NT2/D1 (cell line): ENCODE measurements around the gene RFX4.

Source experiments
- DNase-seq: peaks from one replicate; pipeline ENCODE4 v3.0.0-alpha.2; 2011; ENCODE audit warnings: low read depth, low spot score
- H3K27me3 ChIP-seq: 2 replicates; pipeline ENCODE4 v1.6.0; 2011; ENCODE audit warnings: mild to moderate bottlenecking; ENCODE audit not compliant: insufficient read length, insufficient read depth
- H3K36me3 ChIP-seq: 2 replicates; pipeline ENCODE4 v1.6.1; 2011; ENCODE audit warnings: mild to moderate bottlenecking, low read length, mixed read lengths; ENCODE audit not compliant: insufficient read depth, insufficient read length
- H3K4me1 ChIP-seq: 2 replicates; pipeline ENCODE4 v1.5.1; 2011; ENCODE audit not compliant: insufficient read depth, insufficient read length
- H3K4me3 ChIP-seq: 2 replicates; pipeline ENCODE4 v1.5.1; 2011; ENCODE audit warnings: low read depth; ENCODE audit not compliant: insufficient read length
- H3K9ac ChIP-seq: 2 replicates; pipeline ENCODE4 v1.6.0; 2011; ENCODE audit warnings: low read depth; ENCODE audit not compliant: insufficient read length
- H3K9me3 ChIP-seq: 2 replicates; pipeline ENCODE4 v1.5.1; 2011; ENCODE audit warnings: mild to moderate bottlenecking, low read length; ENCODE audit not compliant: insufficient read depth
- SUZ12 ChIP-seq: IDR thresholded peaks from 2 replicates; pipeline ENCODE4 v1.6.1; 2011; ENCODE audit not compliant: insufficient read length, insufficient read depth; ENCODE audit errors: extremely low read depth
- YY1 ChIP-seq: IDR thresholded peaks from 2 replicates; pipeline ENCODE4 v1.6.1; 2011; ENCODE audit not compliant: insufficient read length, insufficient read depth
- ZNF274 ChIP-seq: IDR thresholded peaks from 2 replicates; pipeline ENCODE4 v1.6.1; 2011; ENCODE audit warnings: mild to moderate bottlenecking, low read depth, low read length

Gene RFX4

GRCh38 chr12:106625976-106626375 is 43.2 kb downstream of the RFX4 start:
- H3K27me3 ChIP-seq: no peaks in the 10 kb centered on the region
- TF ChIP-seq YY1: no peak
- TF ChIP-seq ZNF274: no peak
- no peak for TF ChIP-seq SUZ12

GRCh38 chr12:106629797-106630659 is 47.2 kb downstream of the RFX4 start:
- no peaks in the 10 kb centered on the region for H3K4me1 ChIP-seq
- DNase-seq: no peak
- no peaks in the 10 kb centered on the region for H3K36me3 ChIP-seq
- TF ChIP-seq YY1 (no peak), ZNF274 (no peak), SUZ12 (no peak)
- H3K27me3 ChIP-seq: no peaks in the 10 kb centered on the region
- H3K4me3 ChIP-seq: no peak overlapping the region
- no peaks in the 10 kb centered on the region for H3K9me3 ChIP-seq
- no peak overlapping the region for H3K9ac ChIP-seq

More at GRCh38 chr12:106625976-106626375, 43.2 kb downstream of the RFX4 start:
- H3K36me3 ChIP-seq: no peaks in the 10 kb centered on the region
- no peak overlapping the region for H3K4me3 ChIP-seq
- no peak overlapping the region for H3K9ac ChIP-seq
- no peaks in the 10 kb centered on the region for H3K4me1 ChIP-seq
- DNase-seq: no peak
- H3K9me3 ChIP-seq: peaks cover 10% of the 10 kb centered on the region; the same call in 1 of the 2 replicates

GRCh38 chr12:106631150-106631549 is 48.3 kb downstream of the RFX4 start:
- Histone ChIP-seq H3K36me3 (no peaks in the 10 kb centered on the region), H3K9ac (no peak overlapping the region), H3K4me3 (no peak overlapping the region), H3K9me3 (no peaks in the 10 kb centered on the region), H3K27me3 (no peaks in the 10 kb centered on the region), H3K4me1 (no peaks in the 10 kb centered on the region)
- DNase-seq: no peak
- no peak for TF ChIP-seq ZNF274
- no peak for TF ChIP-seq SUZ12
- no peak for TF ChIP-seq YY1

GRCh38 chr12:106631797-106632196 is 49.0 kb downstream of the RFX4 start:
- H3K9ac ChIP-seq: no peak overlapping the region
- H3K9me3 ChIP-seq: no peaks in the 10 kb centered on the region
- no peak for DNase-seq
- TF ChIP-seq YY1 (no peak), SUZ12 (no peak), ZNF274 (no peak)
- H3K27me3 ChIP-seq: no peaks in the 10 kb centered on the region
- H3K4me1 ChIP-seq: no peaks in the 10 kb centered on the region
- H3K4me3 ChIP-seq: no peak overlapping the region
- H3K36me3 ChIP-seq: no peaks in the 10 kb centered on the region

GRCh38 chr12:106632797-106633450 is 50.1 kb downstream of the RFX4 start:
- Histone ChIP-seq H3K9ac (no peak overlapping the region), H3K36me3 (no peaks in the 10 kb centered on the region), H3K4me1 (no peaks in the 10 kb centered on the region), H3K27me3 (no peaks in the 10 kb centered on the region), H3K4me3 (no peak overlapping the region), H3K9me3 (no peaks in the 10 kb centered on the region)
- DNase-seq: no peak
- TF ChIP-seq SUZ12 (no peak), YY1 (no peak), ZNF274 (no peak)

GRCh38 chr12:106633451-106633823 is 50.6 kb downstream of the RFX4 start:
- Histone ChIP-seq H3K9ac (no peak overlapping the region), H3K4me3 (no peak overlapping the region), H3K36me3 (no peaks in the 10 kb centered on the region), H3K27me3 (no peaks in the 10 kb centered on the region), H3K4me1 (no peaks in the 10 kb centered on the region), H3K9me3 (no peaks in the 10 kb centered on the region)
- DNase-seq: no peak
- no peak for TF ChIP-seq SUZ12

GRCh38 chr12:106634206-106634605 is 51.4 kb downstream of the RFX4 start:
- H3K9ac ChIP-seq: no peak overlapping the region
- no peak overlapping the region for H3K4me3 ChIP-seq
- DNase-seq: no peak
- H3K4me1 ChIP-seq: no peaks in the 10 kb centered on the region
- no peaks in the 10 kb centered on the region for H3K36me3 ChIP-seq
- no peaks in the 10 kb centered on the region for H3K9me3 ChIP-seq
- H3K27me3 ChIP-seq: no peaks in the 10 kb centered on the region
- no peak for TF ChIP-seq SUZ12
- TF ChIP-seq ZNF274: no peak
- TF ChIP-seq YY1: no peak
